Measurements from ENCODE around the gene HAAO.

HAAO gene

GRCh38 chr2:42813763-42814162 is 21.4 kb upstream of the HAAO start:
- Histone ChIP-seq H3K9me3 (ENCODE audit: control insufficient read depth in 2 of 2, low read length in 2 of 2) (no peaks in the 10 kb centered on the region), H3K27me3 (ENCODE audit: control insufficient read depth in 2 of 2, insufficient read depth in 2 of 2, low read length in 2 of 2) (no peaks in the 10 kb centered on the region), H3K27ac (ENCODE audit: low read depth in 2 of 2, low read length in 2 of 2) (no peak overlapping the region), H3K4me3 (ENCODE audit: low read length in 2 of 2) (no peak overlapping the region), H3K4me1 (ENCODE audit: control insufficient read depth in 2 of 2, insufficient read depth in 2 of 2, low read length in 2 of 2) (peaks cover 12 to 13% of the 10 kb centered on the region in 2 donors), H3K36me3 (ENCODE audit: control insufficient read depth in 2 of 2, insufficient read depth in 2 of 2, low read length in 2 of 2) (no peaks in the 10 kb centered on the region), H3K9ac (ENCODE audit: low read depth in 1 of 2, low read length in 2 of 2) (no peak overlapping the region)

GRCh38 chr2:42812899-42813479 is 20.6 kb upstream of the HAAO start:
- Histone ChIP-seq H3K9me3 (ENCODE audit: control insufficient read depth in 2 of 2, low read length in 2 of 2) (no peaks in the 10 kb centered on the region), H3K27ac (ENCODE audit: low read depth in 2 of 2, low read length in 2 of 2) (no peak overlapping the region), H3K27me3 (ENCODE audit: control insufficient read depth in 2 of 2, insufficient read depth in 2 of 2, low read length in 2 of 2) (no peaks in the 10 kb centered on the region), H3K9ac (ENCODE audit: low read depth in 1 of 2, low read length in 2 of 2) (no peak overlapping the region), H3K4me1 (ENCODE audit: control insufficient read depth in 2 of 2, insufficient read depth in 2 of 2, low read length in 2 of 2) (peaks cover 10 to 12% of the 10 kb centered on the region in 2 donors), H3K36me3 (ENCODE audit: control insufficient read depth in 2 of 2, insufficient read depth in 2 of 2, low read length in 2 of 2) (no peaks in the 10 kb centered on the region), H3K4me3 (ENCODE audit: low read length in 2 of 2) (no peak overlapping the region)

GRCh38 chr2:42810971-42811811 is 18.8 kb upstream of the HAAO start:
- H3K9ac ChIP-seq (ENCODE audit: low read depth in 1 of 2, low read length in 2 of 2): peak overlapping the region; percentile 97 to 98
- H3K36me3 ChIP-seq (ENCODE audit: control insufficient read depth in 2 of 2, insufficient read depth in 2 of 2, low read length in 2 of 2): no peaks in the 10 kb centered on the region
- peaks cover 10 to 12% of the 10 kb centered on the region in 2 donors for H3K4me1 ChIP-seq (ENCODE audit: control insufficient read depth in 2 of 2, insufficient read depth in 2 of 2, low read length in 2 of 2)

GRCh38 chr2:42810121-42810970 is 18.0 kb upstream of the HAAO start:
- Histone ChIP-seq H3K9me3 (ENCODE audit: control insufficient read depth in 2 of 2, low read length in 2 of 2) (no peaks in the 10 kb centered on the region), H3K9ac (ENCODE audit: low read depth in 1 of 2, low read length in 2 of 2) (peak overlapping the region; percentile 97 to 98), H3K4me3 (ENCODE audit: low read length in 2 of 2) (peak overlapping the region; percentile 90 to 92), H3K27ac (ENCODE audit: low read depth in 2 of 2, low read length in 2 of 2) (peak overlapping the region; percentile 99), H3K36me3 (ENCODE audit: control insufficient read depth in 2 of 2, insufficient read depth in 2 of 2, low read length in 2 of 2) (no peaks in the 10 kb centered on the region), H3K4me1 (ENCODE audit: control insufficient read depth in 2 of 2, insufficient read depth in 2 of 2, low read length in 2 of 2) (peaks cover 10 to 12% of the 10 kb centered on the region in 2 donors), H3K27me3 (ENCODE audit: control insufficient read depth in 2 of 2, insufficient read depth in 2 of 2, low read length in 2 of 2) (no peaks in the 10 kb centered on the region)

More at GRCh38 chr2:42810971-42811811, 18.8 kb upstream of the HAAO start:
- Histone ChIP-seq H3K27me3 (ENCODE audit: control insufficient read depth in 2 of 2, insufficient read depth in 2 of 2, low read length in 2 of 2) (no peaks in the 10 kb centered on the region), H3K9me3 (ENCODE audit: control insufficient read depth in 2 of 2, low read length in 2 of 2) (no peaks in the 10 kb centered on the region), H3K4me3 (ENCODE audit: low read length in 2 of 2) (peak overlapping the region; percentile 90 to 92), H3K27ac (ENCODE audit: low read depth in 2 of 2, low read length in 2 of 2) (peak overlapping the region; percentile 99)

- Histone ChIP-seq H3K9me3 (ENCODE audit: control insufficient read depth in 2 of 2, low read length in 2 of 2) (no peaks in the 10 kb centered on the region), H3K4me1 (ENCODE audit: control insufficient read depth in 2 of 2, insufficient read depth in 2 of 2, low read length in 2 of 2) (peaks cover 10 to 12% of the 10 kb centered on the region in 2 donors), H3K36me3 (ENCODE audit: control insufficient read depth in 2 of 2, insufficient read depth in 2 of 2, low read length in 2 of 2) (no peaks in the 10 kb centered on the region), H3K27me3 (ENCODE audit: control insufficient read depth in 2 of 2, insufficient read depth in 2 of 2, low read length in 2 of 2) (no peaks in the 10 kb centered on the region), H3K9ac (ENCODE audit: low read depth in 1 of 2, low read length in 2 of 2) (peak overlapping the region; percentile 97 to 98), H3K4me3 (ENCODE audit: low read length in 2 of 2) (peak overlapping the region; percentile 76 to 92), H3K27ac (ENCODE audit: low read depth in 2 of 2, low read length in 2 of 2) (peak overlapping the region; percentile 99)
These were observed 17.4 kb upstream of the HAAO start for GRCh38 chr2:42809819-42810120.

GRCh38 chr2:42809131-42809818 is 16.9 kb upstream of the HAAO start:
- H3K4me1 ChIP-seq (ENCODE audit: control insufficient read depth in 2 of 2, insufficient read depth in 2 of 2, low read length in 2 of 2): peaks cover 10 to 12% of the 10 kb centered on the region in 2 donors
- no peaks in the 10 kb centered on the region for H3K9me3 ChIP-seq (ENCODE audit: control insufficient read depth in 2 of 2, low read length in 2 of 2)
- H3K9ac ChIP-seq (ENCODE audit: low read depth in 1 of 2, low read length in 2 of 2): peak overlapping the region; percentile 97 to 98
- H3K27me3 ChIP-seq (ENCODE audit: control insufficient read depth in 2 of 2, insufficient read depth in 2 of 2, low read length in 2 of 2): no peaks in the 10 kb centered on the region
- H3K4me3 ChIP-seq (ENCODE audit: low read length in 2 of 2): peak overlapping the region; percentile 76 to 92
- H3K27ac ChIP-seq (ENCODE audit: low read depth in 2 of 2, low read length in 2 of 2): peak overlapping the region; percentile 99
- H3K36me3 ChIP-seq (ENCODE audit: control insufficient read depth in 2 of 2, insufficient read depth in 2 of 2, low read length in 2 of 2): no peaks in the 10 kb centered on the region

GRCh38 chr2:42808301-42808700 is 15.9 kb upstream of the HAAO start:
- Histone ChIP-seq H3K9me3 (ENCODE audit: control insufficient read depth in 2 of 2, low read length in 2 of 2) (no peaks in the 10 kb centered on the region), H3K4me3 (ENCODE audit: low read length in 2 of 2) (no peak overlapping the region), H3K27me3 (ENCODE audit: control insufficient read depth in 2 of 2, insufficient read depth in 2 of 2, low read length in 2 of 2) (no peaks in the 10 kb centered on the region), H3K4me1 (ENCODE audit: control insufficient read depth in 2 of 2, insufficient read depth in 2 of 2, low read length in 2 of 2) (peaks cover 10 to 12% of the 10 kb centered on the region in 2 donors), H3K36me3 (ENCODE audit: control insufficient read depth in 2 of 2, insufficient read depth in 2 of 2, low read length in 2 of 2) (no peaks in the 10 kb centered on the region), H3K27ac (ENCODE audit: low read depth in 2 of 2, low read length in 2 of 2) (no peak overlapping the region), H3K9ac (ENCODE audit: low read depth in 1 of 2, low read length in 2 of 2) (no peak overlapping the region)

GRCh38 chr2:42806786-42807185 is 14.4 kb upstream of the HAAO start:
- no peak overlapping the region for H3K9ac ChIP-seq (ENCODE audit: low read depth in 1 of 2, low read length in 2 of 2)
- H3K9me3 ChIP-seq (ENCODE audit: control insufficient read depth in 2 of 2, low read length in 2 of 2): no peaks in the 10 kb centered on the region
- H3K27ac ChIP-seq (ENCODE audit: low read depth in 2 of 2, low read length in 2 of 2): no peak overlapping the region
- no peaks in the 10 kb centered on the region for H3K36me3 ChIP-seq (ENCODE audit: control insufficient read depth in 2 of 2, insufficient read depth in 2 of 2, low read length in 2 of 2)
- H3K4me1 ChIP-seq (ENCODE audit: control insufficient read depth in 2 of 2, insufficient read depth in 2 of 2, low read length in 2 of 2): peaks cover 10 to 12% of the 10 kb centered on the region in 2 donors
- H3K27me3 ChIP-seq (ENCODE audit: control insufficient read depth in 2 of 2, insufficient read depth in 2 of 2, low read length in 2 of 2): no peaks in the 10 kb centered on the region
- no peak overlapping the region for H3K4me3 ChIP-seq (ENCODE audit: low read length in 2 of 2)

GRCh38 chr2:42804891-42805290 is 12.5 kb upstream of the HAAO start:
- no peak overlapping the region for H3K27ac ChIP-seq (ENCODE audit: low read depth in 2 of 2, low read length in 2 of 2)
- H3K9me3 ChIP-seq (ENCODE audit: control insufficient read depth in 2 of 2, low read length in 2 of 2): no peaks in the 10 kb centered on the region
- H3K27me3 ChIP-seq (ENCODE audit: control insufficient read depth in 2 of 2, insufficient read depth in 2 of 2, low read length in 2 of 2): no peaks in the 10 kb centered on the region
- H3K4me3 ChIP-seq (ENCODE audit: low read length in 2 of 2): no peak overlapping the region
- no peak overlapping the region for H3K9ac ChIP-seq (ENCODE audit: low read depth in 1 of 2, low read length in 2 of 2)
- H3K36me3 ChIP-seq (ENCODE audit: control insufficient read depth in 2 of 2, insufficient read depth in 2 of 2, low read length in 2 of 2): no peaks in the 10 kb centered on the region
- H3K4me1 ChIP-seq (ENCODE audit: control insufficient read depth in 2 of 2, insufficient read depth in 2 of 2, low read length in 2 of 2): peaks cover 4 to 5% of the 10 kb centered on the region in 2 donors

All from mucosa of rectum (tissue), 2 donors.